Activated CD4-positive, alpha-beta T cell treated with anti-CD3 and anti-CD28 coated beads, Interleukin-2, amount 50 U/mL, for 16 hours (primary cell): ENCODE data around the gene AFAP1L2.

Experiments
- DNase-seq: peaks from one replicate; pipeline ENCODE4 v3.0.0-alpha.2; 2020

Gene AFAP1L2

GRCh38 chr10:114388275-114388674, 16.0 kb downstream of the AFAP1L2 start:
- DNase-seq = peak; percentile 59

DNA sequence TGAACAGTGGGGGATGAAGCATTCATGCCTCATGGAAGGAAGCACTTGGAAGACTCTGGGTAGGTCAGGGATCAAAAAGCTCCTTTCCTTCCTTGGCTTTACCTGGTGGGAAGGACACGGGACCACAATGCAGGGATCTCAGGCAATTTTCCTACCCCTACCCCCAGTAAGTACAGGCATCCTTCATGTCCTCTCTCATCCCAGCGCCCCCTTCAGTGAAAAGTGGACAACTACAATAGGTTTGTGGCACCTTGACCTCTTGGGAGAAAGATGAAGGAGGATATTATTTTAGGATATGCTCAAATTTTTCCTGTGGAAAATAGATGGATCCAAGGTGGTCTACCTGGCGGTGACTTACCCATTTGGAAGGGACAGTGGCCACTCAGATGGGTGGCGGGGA, 16.5 kb downstream of the AFAP1L2 start:
- DNase-seq = no peak

DNA sequence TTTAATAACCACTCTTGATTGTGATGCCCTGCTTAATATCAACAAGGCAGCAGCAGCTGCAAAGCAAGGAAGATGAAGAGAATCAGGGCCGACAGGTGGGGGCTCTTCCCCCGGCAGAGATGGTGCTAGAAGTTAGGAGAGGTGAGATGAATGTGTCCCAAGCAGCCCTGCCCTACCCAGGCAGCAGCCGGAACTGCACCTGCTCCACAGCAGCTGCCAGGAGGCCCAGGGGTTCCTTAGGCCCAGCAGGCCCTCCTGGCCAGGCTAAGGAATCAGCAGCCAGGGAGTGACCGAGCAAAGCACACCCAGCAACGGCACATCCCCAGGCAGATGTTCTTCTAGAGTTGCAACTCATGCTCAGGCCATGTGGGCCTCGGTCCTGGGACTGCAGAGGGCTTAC, 17.9 kb downstream of the AFAP1L2 start:
- DNase-seq = no peak

DNA sequence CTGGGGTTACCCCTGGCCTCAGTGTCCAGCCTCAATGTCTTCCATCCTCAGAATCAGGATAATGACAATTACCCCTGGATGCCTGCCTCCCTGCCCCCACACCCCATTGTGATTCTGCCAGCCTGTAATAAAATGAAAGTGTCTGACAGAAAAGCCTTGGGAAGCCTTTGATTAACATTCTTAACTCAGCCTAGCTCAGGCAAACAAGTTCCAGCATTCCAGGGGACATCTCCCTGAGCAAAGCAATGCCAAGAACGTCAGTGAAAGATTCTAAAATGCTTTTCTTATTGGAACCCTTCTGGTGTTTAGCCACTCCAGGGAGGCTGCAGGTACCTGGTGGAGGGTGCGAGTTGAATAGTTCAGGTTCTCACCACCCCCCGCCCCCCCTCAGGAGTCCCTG, 18.7 kb downstream of the AFAP1L2 start:
- no peak for DNase-seq

- DNase-seq = no peak
These were observed 19.7 kb downstream of the AFAP1L2 start for GRCh38 chr10:114384601-114385000.

GRCh38 chr10:114384181-114384580, 20.1 kb downstream of the AFAP1L2 start:
- no peak for DNase-seq

- DNase-seq = no peak
These were observed 23.5 kb downstream of the AFAP1L2 start for GRCh38 chr10:114380797-114381196.

DNA sequence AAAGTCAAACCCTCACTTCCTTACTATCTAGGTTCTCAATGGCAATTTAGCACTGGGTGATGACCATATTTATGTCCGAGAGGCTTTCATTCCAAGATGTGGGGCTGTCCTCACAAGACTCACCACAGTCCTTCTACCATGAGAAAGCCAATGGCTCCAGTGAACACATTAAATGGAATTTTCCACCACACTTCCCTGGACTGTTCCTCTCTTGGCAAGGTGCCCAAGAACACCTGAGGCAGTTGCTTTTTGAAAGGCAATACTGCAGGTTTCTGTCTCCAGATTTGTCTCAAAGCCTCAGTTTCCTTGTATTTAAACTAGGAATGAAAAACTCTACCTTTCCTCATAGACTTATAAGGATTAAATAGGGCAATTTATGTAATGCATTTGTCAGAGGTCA, 24.2 kb downstream of the AFAP1L2 start:
- DNase-seq = no peak

- no peak for DNase-seq
These were observed 24.7 kb downstream of the AFAP1L2 start for GRCh38 chr10:114379631-114380041.

GRCh38 chr10:114376523-114376922, 27.8 kb downstream of the AFAP1L2 start:
- DNase-seq = no peak

- no peak for DNase-seq
These were observed 29.3 kb downstream of the AFAP1L2 start for GRCh38 chr10:114375047-114375446.

- DNase-seq = no peak
These were observed 30.1 kb downstream of the AFAP1L2 start for GRCh38 chr10:114374053-114374791.

DNA sequence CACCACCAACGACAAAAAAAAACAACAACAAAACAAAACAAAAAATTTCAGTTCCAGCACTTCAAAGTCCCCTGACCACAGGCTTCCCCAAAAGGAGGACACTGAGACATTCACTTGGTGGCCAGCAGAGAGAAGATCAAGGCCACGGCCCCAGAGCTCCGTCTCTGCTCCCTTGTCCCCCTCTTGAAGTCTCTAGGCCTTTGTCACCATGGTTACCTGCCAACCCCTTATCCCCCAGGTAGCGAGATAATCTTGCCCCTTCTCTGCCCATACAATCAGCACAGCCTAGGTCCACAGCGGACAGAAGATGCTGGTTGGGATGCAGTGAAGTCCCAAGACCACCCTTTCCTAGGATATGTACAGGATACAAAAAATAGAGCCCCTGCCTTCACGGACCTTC, 30.7 kb downstream of the AFAP1L2 start:
- no peak for DNase-seq

- no peak for DNase-seq
These were observed 31.3 kb downstream of the AFAP1L2 start for GRCh38 chr10:114372995-114373394.

DNA sequence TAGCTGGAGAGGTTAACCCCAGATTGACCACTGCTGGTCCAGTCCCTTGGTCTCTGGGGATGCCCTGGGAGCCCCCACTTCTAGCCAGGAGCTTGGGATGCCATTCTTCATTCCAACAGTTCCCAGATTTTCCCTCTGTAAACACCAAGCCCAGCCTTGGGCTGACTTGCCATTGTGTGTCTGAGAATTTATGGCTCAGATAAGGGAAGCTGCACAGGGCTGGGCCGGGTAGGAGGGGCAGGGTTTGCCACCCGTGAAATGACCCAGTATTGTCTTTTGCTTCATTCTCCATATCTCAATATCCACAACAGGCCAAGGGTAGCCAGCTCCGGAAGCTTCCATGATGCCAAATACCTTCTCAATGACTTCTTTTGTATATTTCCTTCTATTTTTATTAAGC, 32.1 kb downstream of the AFAP1L2 start:
- DNase-seq = no peak

GRCh38 chr10:114370966-114371365, 33.3 kb downstream of the AFAP1L2 start:
- no peak for DNase-seq

DNA sequence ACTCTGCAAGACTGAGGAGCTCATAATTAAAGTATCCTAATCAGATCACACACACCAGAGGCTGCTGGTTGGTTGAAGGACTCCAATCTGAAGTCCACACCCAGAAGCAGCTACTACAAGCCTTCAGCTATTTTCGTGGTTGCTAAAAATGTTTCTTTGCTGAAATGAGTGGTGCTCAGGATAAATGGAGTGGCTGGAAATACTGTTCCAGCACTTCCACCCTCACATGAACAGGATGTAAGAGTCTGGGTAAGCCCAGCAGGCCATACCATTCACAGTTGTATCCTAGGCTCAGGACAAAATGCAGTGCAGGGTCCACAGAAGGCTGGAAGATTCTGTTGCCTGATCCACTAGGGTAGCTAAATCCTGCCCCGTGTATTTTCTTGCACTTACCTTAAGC, 34.1 kb downstream of the AFAP1L2 start:
- no peak for DNase-seq

DNA sequence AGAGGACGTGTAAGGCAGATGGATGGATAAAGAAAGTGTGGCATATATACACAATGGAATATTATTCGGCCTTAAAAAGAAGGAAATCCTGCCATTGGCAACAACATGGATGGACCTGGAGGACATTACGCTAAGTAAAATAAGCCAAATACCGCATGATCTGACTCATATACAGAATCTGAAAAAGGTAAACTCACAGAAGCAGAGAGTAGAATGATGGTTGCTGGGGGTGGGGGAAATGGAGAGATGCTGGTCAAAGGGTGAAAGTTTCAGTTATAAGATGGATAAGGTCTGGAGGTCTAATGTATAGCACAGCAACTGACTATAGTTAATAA, 36.3 kb downstream of the AFAP1L2 start:
- no peak for DNase-seq

- no peak for DNase-seq
These were observed 36.8 kb downstream of the AFAP1L2 start for GRCh38 chr10:114367351-114368056.

- no peak for DNase-seq
These were observed 39.6 kb downstream of the AFAP1L2 start for GRCh38 chr10:114364726-114365125.

- DNase-seq = no peak
These were observed 40.4 kb downstream of the AFAP1L2 start for GRCh38 chr10:114363745-114364454.

GRCh38 chr10:114362826-114363355, 41.4 kb downstream of the AFAP1L2 start:
- DNase-seq = no peak

DNA sequence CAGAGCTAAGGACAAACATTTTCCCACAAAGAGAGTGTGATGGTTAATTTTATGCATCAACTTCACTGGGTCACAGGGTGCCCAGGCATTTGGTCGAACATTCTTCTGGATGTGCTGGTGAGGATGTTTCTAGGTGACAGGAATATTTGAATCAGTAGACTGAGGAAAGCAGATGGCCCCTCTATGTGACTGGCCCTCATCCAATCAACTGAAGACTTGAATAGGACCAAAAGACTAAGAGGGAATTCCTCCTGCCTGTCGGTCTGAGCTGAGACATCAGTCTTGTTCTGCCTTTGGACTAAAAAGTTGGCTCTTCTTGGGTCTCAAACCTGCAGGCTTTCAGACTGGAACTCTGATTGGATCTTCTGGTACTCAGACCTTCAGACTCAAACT, 44.4 kb downstream of the AFAP1L2 start:
- no peak for DNase-seq
